HG02759 (cell line): Measurements from ENCODE around the gene SPINT1.
A peak's percentile ranks its signal among the peaks of the same experiment; 100 is the strongest.

Experiments
- ATAC-seq: cut with Tn5 transposase; IDR thresholded peaks from one replicate; pipeline ENCODE4 v1.9.1; 2021; ENCODE audit warnings: mild to moderate bottlenecking, moderate library complexity; ENCODE audit not compliant: unreplicated experiment

Gene SPINT1

GRCh38 chr15:40843885-40844695 is at the start of gene SPINT1:
Gene SPINT1 (plus strand): TSS chr15:40844048. CDS start chr15:40844555, 507 bp downstream.
- no peak for ATAC-seq

GRCh38 chr15:40796041-40796440 is 47.8 kb upstream of the SPINT1 start:
- no peak for ATAC-seq

- no peak for ATAC-seq
Measured at GRCh38 chr15:40796512-40796911, 47.3 kb upstream of the SPINT1 start.

GRCh38 chr15:40799523-40799922 is 44.3 kb upstream of the SPINT1 start:
- ATAC-seq, result no peak

- ATAC-seq, result no peak
Measured at GRCh38 chr15:40803076-40803475, 40.8 kb upstream of the SPINT1 start.

GRCh38 chr15:40803688-40804087 is 40.2 kb upstream of the SPINT1 start:
- no peak for ATAC-seq

- no peak for ATAC-seq
Measured at GRCh38 chr15:40806672-40807027, 37.2 kb upstream of the SPINT1 start.

- peak; percentile 94 for ATAC-seq
Measured at GRCh38 chr15:40807028-40807887, 36.6 kb upstream of the SPINT1 start, which contains the start of the genes DNAJC17 and ZFYVE19. Gene DNAJC17 (minus strand): TSS chr15:40807473. CDS start chr15:40807446, 27 bp downstream. Gene ZFYVE19 (plus strand): TSS chr15:40807089. CDS start chr15:40807590, 501 bp downstream.

- ATAC-seq, result no peak
Measured at GRCh38 chr15:40807888-40808461, 35.9 kb upstream of the SPINT1 start.

- no peak for ATAC-seq
Measured at GRCh38 chr15:40808861-40809450, 34.9 kb upstream of the SPINT1 start.

- no peak for ATAC-seq
Measured at GRCh38 chr15:40812721-40813425, 31.0 kb upstream of the SPINT1 start.

- ATAC-seq, result no peak
Measured at GRCh38 chr15:40815042-40815698, 28.7 kb upstream of the SPINT1 start.

GRCh38 chr15:40819048-40819447 is 24.8 kb upstream of the SPINT1 start:
- ATAC-seq, result no peak

- ATAC-seq, result no peak
Measured at GRCh38 chr15:40821195-40821594, 22.7 kb upstream of the SPINT1 start.

- ATAC-seq, result no peak
Measured at GRCh38 chr15:40823572-40824343, 20.1 kb upstream of the SPINT1 start.

- no peak for ATAC-seq
Measured at GRCh38 chr15:40825661-40826422, 18.0 kb upstream of the SPINT1 start.

GRCh38 chr15:40826423-40827075 is 17.3 kb upstream of the SPINT1 start:
- ATAC-seq, result no peak
